Measurements from ENCODE around the gene RASGRP3. TPM values are rescaled to one million over a fixed set of nuclear protein-coding genes. Genes with fewer than 3 reads are reported as not detected.
A peak's percentile ranks its signal among the peaks of the same experiment; 100 is the strongest.

RASGRP3 gene
- total RNA-seq, 1 donor = 12.1 TPM

GRCh38 chr2:33497221-33497650 is 20.8 kb downstream of the RASGRP3 start:
- no peak overlapping the region for H3K4me3 ChIP-seq (ENCODE audit: low read depth, low read length)
- no peak for TF ChIP-seq CTCF (IDR thresholded peaks at IDR 0.05; ENCODE audit: insufficient read depth, low read depth, low read length)
- DNase-seq (ENCODE audit: low read depth) = peak; percentile 58

- DNase-seq (ENCODE audit: low read depth) = no peak
- TF ChIP-seq CTCF (IDR thresholded peaks at IDR 0.05; ENCODE audit: insufficient read depth, low read depth, low read length) = no peak
- H3K4me3 ChIP-seq (ENCODE audit: low read depth, low read length) = no peak overlapping the region
Observed at GRCh38 chr2:33498291-33498956, 22.0 kb downstream of the RASGRP3 start.

GRCh38 chr2:33500177-33500576 is 23.7 kb downstream of the RASGRP3 start:
- no peak for DNase-seq (ENCODE audit: low read depth)
- no peak overlapping the region for H3K4me3 ChIP-seq (ENCODE audit: low read depth, low read length)
- TF ChIP-seq CTCF (IDR thresholded peaks at IDR 0.05; ENCODE audit: insufficient read depth, low read depth, low read length) = no peak

- no peak overlapping the region for H3K4me3 ChIP-seq (ENCODE audit: low read depth, low read length)
- TF ChIP-seq CTCF (IDR thresholded peaks at IDR 0.05; ENCODE audit: insufficient read depth, low read depth, low read length) = no peak
- DNase-seq (ENCODE audit: low read depth) = no peak
Observed at GRCh38 chr2:33502025-33502424, 25.6 kb downstream of the RASGRP3 start.

- no peak for TF ChIP-seq CTCF (IDR thresholded peaks at IDR 0.05; ENCODE audit: insufficient read depth, low read depth, low read length)
- no peak for DNase-seq (ENCODE audit: low read depth)
- no peak overlapping the region for H3K4me3 ChIP-seq (ENCODE audit: low read depth, low read length)
Observed at GRCh38 chr2:33503002-33503401, 26.6 kb downstream of the RASGRP3 start.

GRCh38 chr2:33505966-33506365 is 29.5 kb downstream of the RASGRP3 start:
- TF ChIP-seq CTCF (IDR thresholded peaks at IDR 0.05; ENCODE audit: insufficient read depth, low read depth, low read length) = no peak
- H3K4me3 ChIP-seq (ENCODE audit: low read depth, low read length) = no peak overlapping the region
- DNase-seq (ENCODE audit: low read depth) = no peak
